Umbilical cord (tissue), 2 donors: ENCODE data around the gene SERINC5. TPM values are rescaled to one million over a fixed set of nuclear protein-coding genes. Genes with fewer than 3 reads are reported as not detected.
"Not testable (repeated sequence)": the region's sequence is repeated elsewhere in the genome, so short reads cannot be mapped to it uniquely, and the experiment has no call there.

Experiments
- DNase-seq: peaks from one replicate; pipeline ENCODE4 v3.0.0-alpha.2; 2015; ENCODE audit warnings: low spot score
- total RNA-seq: library from RNA; depleted of rRNA; stranded (reverse); fragments of >200 nt; gene quantifications from one replicate; pipeline ENCODE4 v1.2.3, GENCODE V29; 2014; ENCODE audit warnings: low replicate concordance; ENCODE audit not compliant: insufficient read depth

SERINC5 gene
- total RNA-seq, 1 donor from 2014 or later: 17.1 TPM

GRCh38 chr5:80172067-80172695, 83.7 kb downstream of the SERINC5 start:
- no peak for DNase-seq

GRCh38 chr5:80170117-80170535, 85.7 kb downstream of the SERINC5 start:
- no peak for DNase-seq

- DNase-seq: no peak
Measured at GRCh38 chr5:80168388-80169028, 87.3 kb downstream of the SERINC5 start.

GRCh38 chr5:80165452-80165851, 90.4 kb downstream of the SERINC5 start:
- peak; percentile 90 for DNase-seq

- DNase-seq: no peak
Measured at GRCh38 chr5:80161165-80161564, 94.7 kb downstream of the SERINC5 start.

GRCh38 chr5:80160242-80160641, 95.6 kb downstream of the SERINC5 start:
- DNase-seq: no peak

- DNase-seq: no peak
Measured at GRCh38 chr5:80159133-80159815, 96.6 kb downstream of the SERINC5 start.

- peak; percentile 17 for DNase-seq
Measured at GRCh38 chr5:80156156-80156555, 99.7 kb downstream of the SERINC5 start.

- no peak for DNase-seq
Measured at GRCh38 chr5:80154749-80155148, 101.1 kb downstream of the SERINC5 start.

GRCh38 chr5:80154289-80154688, 101.6 kb downstream of the SERINC5 start:
- not testable (repeated sequence) for DNase-seq

- DNase-seq: no peak
Measured at GRCh38 chr5:80153586-80154126, 102.2 kb downstream of the SERINC5 start.

- no peak for DNase-seq
Measured at GRCh38 chr5:80152778-80153177, 103.1 kb downstream of the SERINC5 start.

- DNase-seq: no peak
Measured at GRCh38 chr5:80151890-80152289, 104.0 kb downstream of the SERINC5 start.

GRCh38 chr5:80150731-80151130, 105.1 kb downstream of the SERINC5 start:
- DNase-seq: no peak

GRCh38 chr5:80149161-80149609, 106.7 kb downstream of the SERINC5 start:
- no peak for DNase-seq

- no peak for DNase-seq
Measured at GRCh38 chr5:80147119-80147815, 108.6 kb downstream of the SERINC5 start.

GRCh38 chr5:80146046-80146445, 109.8 kb downstream of the SERINC5 start:
- no peak for DNase-seq

GRCh38 chr5:80143491-80143890, 112.4 kb downstream of the SERINC5 start:
- no peak for DNase-seq

GRCh38 chr5:80142996-80143395, 112.9 kb downstream of the SERINC5 start:
- DNase-seq: peak; percentile 45

- DNase-seq: no peak
Measured at GRCh38 chr5:80141681-80142080, 114.2 kb downstream of the SERINC5 start.

GRCh38 chr5:80141147-80141671, 114.6 kb downstream of the SERINC5 start:
- DNase-seq: peak; percentile 83

- no peak for DNase-seq
Measured at GRCh38 chr5:80140496-80140895, 115.4 kb downstream of the SERINC5 start.
